LNCAP (cell line): ENCODE data around the gene GABRG3.

Source experiments
- CTCF ChIP-seq: fragments of 450-650 bp; IDR thresholded peaks from 2 replicates; pipeline ENCODE4 v1.5.1; 2017; ENCODE audit warnings: mild to moderate bottlenecking

GABRG3 gene

DNA sequence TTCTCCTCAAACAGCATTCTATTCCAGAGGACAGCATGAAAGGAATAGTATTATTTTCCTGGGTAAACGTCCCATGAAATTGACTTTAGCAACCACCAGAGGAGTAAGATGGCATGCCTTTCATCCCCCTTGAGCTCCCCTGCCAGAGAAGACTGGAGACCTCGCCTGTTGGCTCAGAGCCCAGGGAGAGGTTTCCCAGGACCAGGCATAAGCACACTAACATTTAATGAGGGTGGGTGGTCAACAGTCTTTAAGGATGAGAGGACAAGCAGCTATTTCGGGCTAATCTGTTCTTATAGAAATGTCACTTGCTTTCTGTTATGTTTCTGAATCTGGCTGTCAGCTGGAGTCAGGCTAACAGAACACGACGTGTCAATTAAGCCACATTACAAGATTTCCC, 390.5 kb downstream of the GABRG3 start:
- TF ChIP-seq CTCF = no peak

- TF ChIP-seq CTCF = no peak
Observed at GRCh38 chr15:27365456-27365855, 394.5 kb downstream of the GABRG3 start.

DNA sequence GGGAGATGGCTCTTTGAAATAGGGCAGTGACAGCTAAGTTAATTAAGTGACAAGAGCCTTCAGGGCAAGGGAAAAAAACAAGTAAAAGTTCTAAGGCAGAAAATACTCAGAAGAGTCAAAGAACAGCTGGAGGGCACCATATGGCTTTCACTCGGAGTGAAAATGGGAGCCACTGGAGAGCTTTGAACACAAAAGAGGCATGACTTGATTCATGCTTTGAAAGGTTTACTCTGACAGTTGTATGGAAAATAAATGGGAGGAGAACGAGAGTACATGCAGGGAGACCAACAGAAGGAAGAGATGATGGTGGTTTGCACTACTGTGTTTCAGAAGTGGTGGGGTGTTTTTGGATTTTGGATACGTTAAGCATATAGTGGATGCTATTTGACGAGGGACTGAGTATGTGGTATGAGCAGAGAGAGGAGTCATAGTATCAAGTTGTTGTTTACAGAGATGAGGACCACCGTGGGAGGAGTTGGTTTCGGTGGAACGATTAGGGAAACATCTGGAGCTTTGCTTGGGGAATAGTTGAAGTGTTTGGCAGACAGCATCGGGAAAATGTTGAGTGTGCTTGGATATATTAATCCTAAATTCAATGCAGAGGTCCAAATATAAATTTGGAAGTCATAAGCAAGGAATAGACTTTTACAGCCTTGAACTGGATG, 411.5 kb downstream of the GABRG3 start:
- TF ChIP-seq CTCF = no peak

DNA sequence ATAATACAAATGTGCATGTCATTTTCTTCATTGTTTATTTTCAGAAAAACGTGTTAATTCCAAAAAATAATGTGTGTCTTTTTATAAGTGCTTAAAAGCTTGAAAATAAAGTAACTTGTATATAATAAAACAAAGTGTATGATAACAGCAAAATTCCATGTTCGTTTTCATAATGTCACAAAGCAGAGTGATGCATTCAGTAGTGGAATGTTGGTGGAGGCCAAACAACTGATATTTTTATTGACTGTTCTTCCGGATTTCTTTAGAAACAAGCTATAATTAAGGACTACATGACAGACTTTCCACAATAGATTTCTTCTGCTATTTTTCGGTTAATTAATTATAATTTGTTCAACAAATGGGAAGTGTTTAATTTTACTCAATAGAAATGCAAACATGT, 412.7 kb downstream of the GABRG3 start:
- no peak for TF ChIP-seq CTCF

DNA sequence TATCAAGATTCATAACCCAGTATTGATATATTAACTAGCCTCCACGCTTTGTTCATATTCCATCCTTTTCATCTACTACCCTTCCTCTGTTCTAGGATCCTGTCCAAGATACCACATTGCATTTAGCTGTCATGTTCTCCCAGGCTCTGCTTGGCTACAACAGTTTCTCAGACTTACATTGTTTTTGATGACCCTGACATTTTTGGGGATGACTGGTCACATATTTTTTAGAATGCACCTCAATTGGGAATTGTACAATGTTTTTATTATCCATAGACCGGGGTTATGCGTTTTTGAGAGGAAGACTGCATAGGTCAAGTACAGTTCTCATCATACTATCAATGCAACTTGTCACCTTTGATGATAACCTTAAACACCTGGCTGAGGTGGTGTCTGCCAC, 421.2 kb downstream of the GABRG3 start:
- TF ChIP-seq CTCF = no peak

- no peak for TF ChIP-seq CTCF
Observed at GRCh38 chr15:27396521-27396920, 425.5 kb downstream of the GABRG3 start.

GRCh38 chr15:27396996-27397395, 426.0 kb downstream of the GABRG3 start:
- TF ChIP-seq CTCF = no peak

DNA sequence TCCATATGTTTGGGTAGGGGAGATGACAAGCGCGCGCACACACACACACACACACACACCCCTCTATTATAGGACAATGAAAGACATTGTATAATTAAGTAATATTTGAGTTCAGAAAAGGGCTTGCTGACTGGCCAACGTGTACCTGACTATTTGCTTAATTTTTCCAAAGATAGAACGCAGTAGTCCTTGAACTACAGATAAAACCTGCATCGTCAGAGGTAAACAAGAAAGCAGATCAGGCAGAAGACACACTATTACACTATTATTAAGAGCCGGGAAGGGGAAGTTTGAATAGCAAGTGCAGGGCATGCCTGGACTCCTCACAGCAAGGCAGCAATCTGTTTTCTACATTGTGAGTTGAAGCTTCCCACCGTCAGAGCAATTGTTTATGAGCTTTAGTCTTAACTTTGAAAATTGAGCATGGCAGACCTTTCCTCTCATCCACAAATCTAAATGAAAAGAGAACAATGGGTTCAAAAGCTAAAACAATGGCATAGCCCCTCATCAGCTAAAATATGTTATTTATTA, 427.7 kb downstream of the GABRG3 start:
- TF ChIP-seq CTCF = no peak
